T-helper 22 cell (primary cell): ENCODE measurements around the gene CLCNKA.
A peak's percentile ranks its signal among the peaks of the same experiment; 100 is the strongest.
"Not testable (repeated sequence)": the region's sequence is repeated elsewhere in the genome, so short reads cannot be mapped to it uniquely, and the experiment has no call there.

Experiments
- DNase-seq: peaks from one replicate; pipeline ENCODE4 v3.0.0-alpha.2; 2020; ENCODE audit warnings: low read depth

The CLCNKA gene

GRCh38 chr1:15997637-15998280 lies 24.1 kb upstream of the CLCNKA start:
- no peak for DNase-seq

- DNase-seq, result no peak
Measured at GRCh38 chr1:15998929-15999328, 22.9 kb upstream of the CLCNKA start.

GRCh38 chr1:16001274-16001673 lies 20.6 kb upstream of the CLCNKA start:
- not testable (repeated sequence) for DNase-seq

GRCh38 chr1:16005597-16005996 lies 16.2 kb upstream of the CLCNKA start:
- DNase-seq, result no peak

GRCh38 chr1:16006010-16006409 lies 15.8 kb upstream of the CLCNKA start:
- no peak for DNase-seq

DNA sequence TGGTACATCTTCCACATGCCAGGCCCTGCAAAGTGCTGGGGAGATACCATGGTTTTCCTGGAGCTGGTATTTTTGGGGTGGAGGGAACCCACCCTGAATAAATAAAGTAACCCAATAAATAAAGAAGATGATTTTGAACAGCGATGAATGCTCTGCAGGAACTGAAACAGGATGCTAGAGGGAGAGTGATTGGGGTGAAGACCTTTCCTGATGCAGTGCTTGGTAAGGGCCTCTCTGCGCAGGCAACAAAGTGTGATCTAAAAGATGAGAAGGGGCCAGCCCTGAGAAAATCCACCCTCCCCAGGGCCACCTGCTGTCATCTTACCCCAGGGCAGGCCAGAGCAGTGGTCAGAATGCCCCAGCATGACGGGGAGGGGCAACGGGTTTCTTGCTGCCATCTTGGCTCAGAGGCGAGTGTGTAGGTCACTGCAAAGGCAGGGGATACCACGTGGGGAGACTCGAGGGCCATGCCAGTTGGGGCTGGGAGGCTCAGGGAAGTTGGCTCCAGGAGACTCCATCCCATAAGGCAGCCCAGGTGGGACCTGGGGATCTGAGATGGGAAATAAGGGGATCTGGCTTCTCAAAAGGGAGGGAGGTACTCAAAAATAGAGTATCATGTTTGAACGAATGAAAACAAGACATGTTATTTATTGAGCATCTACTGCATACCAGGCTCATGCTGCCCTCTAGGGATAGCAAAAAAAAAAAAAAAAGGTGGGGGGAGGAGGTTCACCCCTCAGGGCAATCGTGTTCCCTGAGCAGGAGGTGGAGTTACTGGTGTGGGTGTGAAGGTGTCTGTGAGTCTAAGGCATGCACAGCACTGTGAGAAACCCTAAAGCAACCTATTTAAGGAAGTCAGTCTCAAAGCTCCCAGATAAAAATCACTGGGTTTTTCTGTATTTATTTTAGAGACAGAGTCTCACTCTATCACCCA lies 15.0 kb upstream of the CLCNKA start:
- DNase-seq, result no peak

DNA sequence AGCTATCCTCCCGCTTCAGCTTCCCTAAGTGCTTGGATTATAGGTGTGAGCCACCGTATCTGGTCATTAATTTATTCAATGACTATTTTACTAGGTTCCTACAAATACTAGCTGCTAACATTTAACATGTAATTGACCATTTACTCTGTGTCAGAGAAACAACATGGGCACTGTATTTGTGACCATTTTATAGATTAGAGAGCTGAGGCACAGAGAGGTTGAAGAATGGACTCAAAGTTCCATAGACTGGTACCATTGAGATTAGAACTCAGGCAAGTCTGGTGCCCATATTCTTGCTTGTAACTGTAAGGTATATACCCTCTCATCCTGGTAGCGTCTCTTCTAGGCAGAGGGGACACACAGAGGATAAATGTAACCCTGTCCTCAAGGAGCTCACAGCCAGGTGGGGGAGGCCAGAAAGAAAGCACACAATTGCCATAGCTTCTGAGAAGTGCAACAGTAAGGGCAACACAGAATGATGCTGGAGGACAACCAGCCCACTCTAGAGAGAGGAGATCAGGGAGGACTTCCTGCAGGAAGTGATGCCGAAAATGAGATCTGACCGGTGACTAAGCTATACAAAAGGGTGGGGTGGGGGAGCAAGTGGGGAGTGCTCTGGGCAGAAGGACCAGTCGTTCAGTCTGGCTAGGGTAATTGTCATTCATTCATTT lies 14.0 kb upstream of the CLCNKA start:
- DNase-seq, result no peak

DNA sequence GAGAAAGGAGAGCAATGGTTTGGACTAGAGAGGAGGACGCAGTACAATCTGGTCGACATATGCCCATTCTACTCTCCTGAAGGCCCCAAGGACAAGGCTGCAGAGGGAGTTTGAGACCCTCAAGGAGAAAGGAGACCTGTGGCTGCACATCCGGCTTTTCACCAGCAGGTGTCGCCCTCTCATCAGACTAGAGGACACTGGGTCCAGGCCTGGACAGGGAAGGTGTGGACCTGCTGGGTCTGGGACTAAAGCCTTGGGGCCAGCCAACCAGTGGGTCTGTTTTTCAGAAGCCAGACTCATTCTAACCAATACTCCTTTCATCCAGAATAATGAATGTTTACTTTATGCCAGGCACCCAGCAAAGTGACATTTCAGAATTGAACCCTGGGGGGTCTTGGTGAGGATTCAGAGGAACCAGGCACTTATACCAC lies 12.8 kb upstream of the CLCNKA start:
- DNase-seq, result peak; percentile 26

DNA sequence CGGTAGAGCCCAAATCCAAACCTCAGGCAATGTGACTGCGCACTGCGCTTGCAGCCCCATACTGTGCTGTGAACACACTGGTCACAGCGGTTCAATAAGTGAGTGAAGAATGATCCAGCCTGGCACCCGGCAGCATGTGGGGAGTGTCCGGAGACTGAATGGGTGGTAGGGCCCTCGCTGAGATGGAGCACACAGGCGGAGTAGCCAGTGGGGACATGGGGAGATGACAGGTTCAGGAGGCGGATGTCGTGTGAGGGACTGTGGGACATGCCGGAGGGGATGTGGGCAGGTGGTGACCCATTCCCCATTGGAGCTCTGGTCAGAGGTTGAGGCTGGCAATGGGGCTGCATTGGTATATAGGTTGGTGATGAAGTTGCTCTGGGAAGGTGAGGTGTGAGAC lies 12.2 kb upstream of the CLCNKA start:
- DNase-seq, result no peak

- DNase-seq, result no peak
Measured at GRCh38 chr1:16010837-16011236, 11.0 kb upstream of the CLCNKA start.

- DNase-seq, result no peak
Measured at GRCh38 chr1:16011936-16012589, 9.8 kb upstream of the CLCNKA start.

DNA sequence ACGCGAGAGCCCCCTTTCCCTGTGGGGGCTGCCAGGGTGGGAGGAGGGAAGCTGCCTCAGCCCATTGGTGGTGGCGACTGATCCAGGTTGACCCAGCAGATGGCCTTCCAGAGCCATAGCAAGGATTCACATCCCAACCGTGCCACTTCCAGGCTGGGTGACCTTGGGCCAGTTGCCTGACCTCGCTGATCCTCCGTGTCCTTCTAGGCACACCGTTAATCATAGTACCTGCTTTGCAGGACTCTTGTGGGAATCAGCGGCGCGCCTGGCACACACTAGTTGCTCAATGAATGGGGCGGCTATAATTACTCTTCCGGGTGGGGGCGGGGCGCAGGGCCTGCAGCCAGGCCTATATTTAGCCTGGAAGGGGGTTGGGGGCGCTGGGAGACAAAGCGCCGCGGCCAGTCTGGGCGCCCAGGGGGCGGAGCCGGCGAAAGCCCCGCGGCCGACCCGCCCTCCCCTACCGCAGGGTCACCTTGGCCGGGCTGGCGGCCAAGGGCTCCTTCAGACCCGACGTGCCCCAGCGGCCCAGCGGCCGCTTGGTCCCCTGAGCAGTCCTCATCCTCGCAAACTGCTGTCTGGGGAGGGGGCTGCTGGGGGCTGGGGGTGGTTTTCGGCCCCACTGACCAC lies 9.1 kb upstream of the CLCNKA start:
- no peak for DNase-seq

DNA sequence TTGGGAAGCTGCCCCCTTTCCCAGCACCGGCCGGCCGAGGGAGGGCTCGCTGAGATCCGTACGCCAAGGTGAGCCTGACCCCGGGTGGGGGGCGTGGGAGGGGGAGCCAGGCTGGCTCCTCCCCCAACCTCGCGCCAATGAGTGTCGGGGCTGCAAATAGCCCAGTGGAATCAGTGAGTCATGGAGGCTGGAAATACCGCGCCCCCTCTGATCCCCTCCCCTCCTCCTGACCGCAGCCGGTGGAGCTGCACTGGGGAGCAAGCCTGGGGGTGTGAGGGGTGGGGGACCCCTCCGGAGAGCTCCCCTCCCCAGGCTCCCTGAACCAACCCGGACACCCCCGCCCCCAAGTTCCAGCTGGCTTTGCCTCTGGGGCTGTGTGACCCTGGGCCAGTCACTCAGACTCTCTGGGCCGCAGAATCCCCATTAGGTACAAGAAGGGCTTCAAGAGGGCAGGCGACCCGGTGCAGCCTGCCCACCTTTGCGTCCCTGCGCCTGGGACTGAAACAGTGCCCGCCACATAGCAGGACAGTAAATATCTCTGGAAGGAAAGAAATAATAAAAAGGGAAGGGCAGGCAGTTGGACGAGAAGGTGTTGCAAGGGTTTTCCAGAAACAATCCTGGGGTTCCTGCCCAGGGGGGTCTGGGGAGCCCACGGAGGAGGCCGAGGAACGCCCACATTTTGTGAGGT lies 8.5 kb upstream of the CLCNKA start:
- no peak for DNase-seq

- DNase-seq, result no peak
Measured at GRCh38 chr1:16013908-16014258, 8.0 kb upstream of the CLCNKA start.

DNA sequence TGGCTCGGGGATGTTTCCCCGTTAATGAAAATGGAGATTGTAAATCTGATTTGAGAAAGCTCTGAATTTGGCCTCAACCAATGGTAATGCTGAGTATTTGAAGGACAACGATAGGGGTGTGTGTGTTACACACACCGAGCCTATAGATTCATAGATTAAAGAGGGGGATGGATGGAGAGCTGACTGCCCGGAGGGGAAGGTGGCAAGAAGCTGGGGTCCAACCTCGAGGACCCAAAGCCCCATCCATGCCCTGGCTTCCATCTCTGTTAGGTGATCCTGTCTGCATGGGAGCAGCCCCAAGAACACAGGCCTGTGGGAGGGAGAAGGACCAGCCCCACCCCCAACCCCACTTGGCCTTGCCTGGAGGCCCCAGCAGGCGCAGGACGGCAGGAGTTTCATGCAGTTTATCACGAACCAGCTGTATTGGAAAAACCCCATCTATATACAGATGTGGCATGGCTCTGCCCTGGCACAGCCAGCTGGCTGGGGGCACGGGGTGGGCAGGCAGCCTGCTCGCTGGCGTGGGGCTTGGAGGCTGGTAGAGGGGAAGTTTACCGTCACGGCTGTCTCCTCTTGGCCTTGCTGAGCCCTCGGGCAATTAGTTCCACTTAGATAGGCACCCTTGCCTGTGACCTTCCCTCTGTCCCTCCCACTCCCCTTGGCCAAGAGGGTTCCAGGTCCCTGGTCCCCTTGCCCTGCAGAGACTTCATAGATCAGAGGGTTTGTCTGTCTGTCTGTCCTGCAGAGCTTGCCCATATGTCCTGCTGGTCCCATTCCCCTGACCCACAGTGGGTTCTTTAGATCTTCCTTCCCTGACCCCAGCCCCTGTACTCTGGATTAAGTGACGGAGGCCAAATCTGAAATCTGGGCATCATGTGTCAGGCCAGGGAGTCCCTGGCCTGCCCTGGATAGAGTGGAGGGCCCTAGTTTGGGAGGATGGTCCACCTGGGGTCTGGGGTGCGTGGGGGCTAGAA lies 7.0 kb upstream of the CLCNKA start:
- no peak for DNase-seq

GRCh38 chr1:16015491-16015890 lies 6.3 kb upstream of the CLCNKA start:
- no peak for DNase-seq

- DNase-seq, result no peak
Measured at GRCh38 chr1:16015960-16016901, 5.6 kb upstream of the CLCNKA start.

- no peak for DNase-seq
Measured at GRCh38 chr1:16017076-16017460, 4.8 kb upstream of the CLCNKA start.
